IPS-20b (cell line): ENCODE results near the gene MED31.

Experiments used
- H3K27ac ChIP-seq: one replicate; pipeline ENCODE4 v1.5.1; 2013; ENCODE audit warnings: low read length
- H3K27me3 ChIP-seq: 2 replicates; pipeline ENCODE4 v1.6.1; 2013; ENCODE audit warnings: mild to moderate bottlenecking, low read length, inconsistent platforms; ENCODE audit not compliant: insufficient read depth
- H3K36me3 ChIP-seq: 2 replicates; pipeline ENCODE4 v1.6.1; 2013; ENCODE audit warnings: low read depth, mild to moderate bottlenecking, inconsistent platforms, low read length, moderate library complexity; ENCODE audit not compliant: insufficient read depth
- H3K4me1 ChIP-seq: 2 replicates; pipeline ENCODE4 v1.6.1; 2013; ENCODE audit warnings: mild to moderate bottlenecking, control low read depth, inconsistent platforms, low read length, moderate library complexity; ENCODE audit not compliant: insufficient read depth
- H3K4me3 ChIP-seq: 2 replicates; pipeline ENCODE4 v1.5.1; 2013; ENCODE audit warnings: mild to moderate bottlenecking, low read length, inconsistent platforms
- H3K9ac ChIP-seq: 2 replicates; pipeline ENCODE4 v1.6.1; 2013; ENCODE audit warnings: low read depth, mild to moderate bottlenecking, inconsistent platforms, low read length, moderate library complexity
- H3K9me3 ChIP-seq: 2 replicates; pipeline ENCODE4 v1.6.1; 2013; ENCODE audit warnings: mild to moderate bottlenecking, low read depth, low read length, inconsistent platforms; ENCODE audit not compliant: insufficient read depth

The MED31 gene

GRCh38 chr17:6648181-6648580, 3.2 kb downstream of the MED31 start:
- no peak overlapping the region for H3K27ac ChIP-seq
- no peak overlapping the region for H3K9ac ChIP-seq
- H3K36me3 ChIP-seq = peaks cover 49% of the 10 kb centered on the region
- H3K4me1 ChIP-seq = no peaks in the 10 kb centered on the region
- peaks cover 15% of the 10 kb centered on the region for H3K27me3 ChIP-seq
- H3K9me3 ChIP-seq = no peaks in the 10 kb centered on the region
- H3K4me3 ChIP-seq = no peak overlapping the region

GRCh38 chr17:6643451-6644125, 7.8 kb downstream of the MED31 start:
- Histone ChIP-seq H3K9ac (no peak overlapping the region), H3K27me3 (no peaks in the 10 kb centered on the region), H3K27ac (no peak overlapping the region), H3K4me1 (peaks cover 4% of the 10 kb centered on the region; the same call in 1 of the 2 replicates), H3K36me3 (peaks cover 55% of the 10 kb centered on the region), H3K4me3 (no peak overlapping the region), H3K9me3 (no peaks in the 10 kb centered on the region)

- H3K27me3 ChIP-seq = no peaks in the 10 kb centered on the region
- H3K4me3 ChIP-seq = peak overlapping the region; percentile 96; the same call in 1 of the 2 replicates
- H3K4me1 ChIP-seq = peaks cover 4% of the 10 kb centered on the region; the same call in 1 of the 2 replicates
- no peak overlapping the region for H3K9ac ChIP-seq
- H3K27ac ChIP-seq = no peak overlapping the region
- no peaks in the 10 kb centered on the region for H3K9me3 ChIP-seq
- H3K36me3 ChIP-seq = peaks cover 45% of the 10 kb centered on the region
Measured at GRCh38 chr17:6642592-6642991, 8.8 kb downstream of the MED31 start.

- H3K9me3 ChIP-seq = no peaks in the 10 kb centered on the region
- H3K4me3 ChIP-seq = peak overlapping the region; percentile 96
- peaks cover 41% of the 10 kb centered on the region for H3K36me3 ChIP-seq
- peak overlapping the region; percentile 67 for H3K27ac ChIP-seq
- peaks cover 4% of the 10 kb centered on the region; the same call in 1 of the 2 replicates for H3K4me1 ChIP-seq
- no peaks in the 10 kb centered on the region for H3K27me3 ChIP-seq
- H3K9ac ChIP-seq = peak overlapping the region; percentile 93
Measured at GRCh38 chr17:6641247-6641863, 10.1 kb downstream of the MED31 start.

- peaks cover 4% of the 10 kb centered on the region; the same call in 1 of the 2 replicates for H3K4me1 ChIP-seq
- H3K27ac ChIP-seq = peak within 1 kb of the TSS; percentile 84
- H3K9me3 ChIP-seq = no peaks in the 10 kb centered on the region
- peak within 1 kb of the TSS; percentile 93 for H3K9ac ChIP-seq
- H3K27me3 ChIP-seq = no peaks in the 10 kb centered on the region
- peak within 1 kb of the TSS; percentile 96 for H3K4me3 ChIP-seq
- peaks cover 36% of the 10 kb centered on the region for H3K36me3 ChIP-seq
Measured at GRCh38 chr17:6640536-6641246, 10.7 kb downstream of the MED31 start, which contains the start of the genes KIAA0753 and TXNDC17. Gene KIAA0753 (minus strand): TSS chr17:6640711. CDS start chr17:6635103, 5,608 bp downstream. Gene TXNDC17 (plus strand): TSS chr17:6641060. CDS start chr17:6641083, 23 bp downstream.

- peak overlapping the region; percentile 84 for H3K27ac ChIP-seq
- peak overlapping the region; percentile 93 for H3K9ac ChIP-seq
- H3K36me3 ChIP-seq = peaks cover 32% of the 10 kb centered on the region
- peak overlapping the region; percentile 96 for H3K4me3 ChIP-seq
- H3K27me3 ChIP-seq = no peaks in the 10 kb centered on the region
- H3K4me1 ChIP-seq = peaks cover 4% of the 10 kb centered on the region; the same call in 1 of the 2 replicates
- no peaks in the 10 kb centered on the region for H3K9me3 ChIP-seq
Measured at GRCh38 chr17:6639586-6640535, 11.5 kb downstream of the MED31 start.

- peak overlapping the region; percentile 93; the same call in 1 of the 2 replicates for H3K9ac ChIP-seq
Measured at GRCh38 chr17:6639014-6639585, 12.3 kb downstream of the MED31 start.

GRCh38 chr17:6638046-6638908, 13.1 kb downstream of the MED31 start:
- Histone ChIP-seq H3K27ac (no peak overlapping the region), H3K4me3 (no peak overlapping the region), H3K9me3 (no peaks in the 10 kb centered on the region)

More at GRCh38 chr17:6639014-6639585, 12.3 kb downstream of the MED31 start:
- Histone ChIP-seq H3K36me3 (peaks cover 31% of the 10 kb centered on the region), H3K27ac (no peak overlapping the region), H3K4me3 (peak overlapping the region; percentile 96), H3K9me3 (no peaks in the 10 kb centered on the region), H3K27me3 (no peaks in the 10 kb centered on the region), H3K4me1 (peaks cover 4% of the 10 kb centered on the region; the same call in 1 of the 2 replicates)

GRCh38 chr17:6637458-6637840, 14.0 kb downstream of the MED31 start:
- Histone ChIP-seq H3K36me3 (peaks cover 29% of the 10 kb centered on the region), H3K9ac (no peak overlapping the region), H3K4me1 (peaks cover 4% of the 10 kb centered on the region; the same call in 1 of the 2 replicates), H3K4me3 (no peak overlapping the region), H3K9me3 (no peaks in the 10 kb centered on the region), H3K27ac (no peak overlapping the region), H3K27me3 (no peaks in the 10 kb centered on the region)

More at GRCh38 chr17:6638046-6638908, 13.1 kb downstream of the MED31 start:
- H3K27me3 ChIP-seq = no peaks in the 10 kb centered on the region
- no peak overlapping the region for H3K9ac ChIP-seq
- peaks cover 29% of the 10 kb centered on the region for H3K36me3 ChIP-seq
- peaks cover 4% of the 10 kb centered on the region; the same call in 1 of the 2 replicates for H3K4me1 ChIP-seq
